GM18517 (cell line): ENCODE data around the gene ARID3B.
"Not testable (repeated sequence)": the region's sequence is repeated elsewhere in the genome, so short reads cannot be mapped to it uniquely, and the experiment has no call there.

Experiments
- ATAC-seq: cut with Tn5 transposase; IDR thresholded peaks from one replicate; pipeline ENCODE4 v1.9.1; 2021; ENCODE audit warnings: mild to moderate bottlenecking, moderate library complexity; ENCODE audit not compliant: unreplicated experiment

The ARID3B gene

GRCh38 chr15:74618841-74619596 lies 78.0 kb downstream of the ARID3B start:
- no peak for ATAC-seq

DNA sequence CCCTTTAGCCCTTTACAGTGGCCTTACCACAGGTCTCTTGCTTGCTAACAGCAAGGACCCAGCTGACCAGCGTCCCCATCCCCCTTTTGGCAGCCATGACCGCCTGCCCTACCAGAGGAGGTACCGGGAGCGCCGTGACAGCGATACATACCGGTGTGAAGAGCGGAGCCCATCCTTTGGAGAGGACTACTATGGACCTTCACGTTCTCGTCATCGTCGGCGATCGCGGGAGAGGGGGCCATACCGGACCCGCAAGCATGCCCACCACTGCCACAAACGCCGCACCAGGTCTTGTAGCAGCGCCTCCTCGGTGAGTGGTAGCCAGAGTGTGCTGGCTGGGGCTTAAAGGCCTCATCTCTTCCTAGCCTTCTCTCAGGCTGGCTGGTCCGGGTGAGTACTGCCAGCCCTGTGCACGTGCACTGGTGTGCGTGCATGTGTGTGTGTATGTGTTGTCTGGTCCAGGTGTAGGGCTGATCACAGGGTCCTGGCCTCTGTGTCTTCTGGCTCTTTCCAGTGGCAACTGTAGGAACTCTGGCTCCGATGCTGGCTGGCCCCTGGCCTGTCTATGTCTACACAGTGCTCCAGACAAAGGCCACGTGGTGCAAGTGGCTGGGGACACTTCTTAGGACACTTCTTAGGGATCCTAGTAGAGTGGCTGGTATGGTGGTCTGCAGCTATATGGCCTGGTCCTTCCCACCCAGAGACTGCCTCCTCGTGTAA lies 79.1 kb downstream of the ARID3B start:
- no peak for ATAC-seq

GRCh38 chr15:74620636-74621545 lies 79.9 kb downstream of the ARID3B start:
- ATAC-seq, result no peak

GRCh38 chr15:74621546-74621920 lies 80.5 kb downstream of the ARID3B start:
- ATAC-seq, result no peak

DNA sequence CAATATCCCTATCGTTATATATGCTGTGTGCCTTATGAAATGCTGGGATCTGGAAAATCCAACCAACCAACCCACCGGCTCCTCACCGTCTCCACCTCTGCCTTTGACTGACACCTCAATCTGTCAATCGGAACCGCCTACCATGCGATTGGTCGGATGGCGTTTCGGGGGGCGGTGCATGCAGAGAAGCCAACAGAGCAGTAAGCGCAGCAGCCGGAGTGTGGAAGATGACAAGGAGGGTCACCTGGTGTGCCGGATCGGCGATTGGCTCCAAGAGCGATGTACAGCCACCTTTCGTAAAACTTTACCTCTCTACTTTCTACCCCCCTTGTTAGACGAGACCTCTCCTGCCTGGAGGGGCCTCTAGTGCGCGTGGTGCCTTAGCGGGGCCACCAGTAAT lies 80.9 kb downstream of the ARID3B start:
- no peak for ATAC-seq

DNA sequence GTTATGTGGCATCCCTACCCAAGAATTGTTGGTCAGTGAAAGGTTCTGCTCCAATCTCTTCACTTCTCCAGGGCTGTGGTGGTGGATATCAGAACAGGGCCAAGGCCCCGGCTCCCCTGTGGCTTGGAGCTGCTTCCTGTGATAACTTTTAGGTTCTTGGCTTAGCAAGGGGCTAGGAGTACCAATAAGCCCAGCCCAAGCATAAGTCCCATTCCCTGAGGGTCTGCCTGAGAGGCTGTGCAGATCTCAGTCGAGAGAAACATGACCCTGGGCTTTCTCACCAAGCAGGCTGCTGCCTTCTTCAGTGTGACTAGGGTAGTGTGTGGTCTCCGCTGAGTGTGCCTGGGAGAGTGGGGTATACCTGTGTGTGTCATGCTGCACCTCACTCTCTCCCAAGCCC lies 81.7 kb downstream of the ARID3B start:
- no peak for ATAC-seq

DNA sequence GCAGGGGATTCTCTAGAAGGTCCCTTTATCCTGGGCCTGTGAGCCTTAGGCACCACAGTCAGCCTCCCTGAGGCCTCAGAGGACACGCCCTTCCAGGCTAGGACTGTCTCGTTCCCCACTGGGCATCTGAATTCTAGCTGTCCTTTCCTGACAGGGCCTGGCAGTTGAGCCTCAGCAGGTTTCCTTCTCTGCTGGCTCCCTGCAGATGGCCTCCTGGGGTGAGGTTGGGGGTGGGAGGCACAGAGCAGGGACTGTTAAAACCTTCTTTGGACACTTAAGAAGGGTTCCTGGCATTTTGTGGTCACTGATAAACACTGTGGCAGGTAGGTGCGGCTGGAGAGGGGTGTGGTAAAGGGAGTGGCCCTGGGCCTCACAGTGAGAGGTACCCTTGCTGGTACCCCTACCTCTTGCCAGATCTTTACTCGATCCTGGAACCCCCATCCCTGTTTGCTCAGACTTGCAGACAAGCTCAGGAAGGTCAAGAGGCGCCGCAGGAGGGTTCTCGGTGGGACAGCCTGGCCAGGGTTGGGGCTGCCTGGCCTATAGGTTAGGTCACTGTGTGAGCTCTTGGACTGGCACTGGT lies 83.1 kb downstream of the ARID3B start:
- ATAC-seq, result no peak

- no peak for ATAC-seq
These were observed 84.7 kb downstream of the ARID3B start for GRCh38 chr15:74625693-74626092.

- no peak for ATAC-seq
These were observed 85.3 kb downstream of the ARID3B start for GRCh38 chr15:74626336-74626735.

- no peak for ATAC-seq
These were observed 86.0 kb downstream of the ARID3B start for GRCh38 chr15:74626752-74627692.

DNA sequence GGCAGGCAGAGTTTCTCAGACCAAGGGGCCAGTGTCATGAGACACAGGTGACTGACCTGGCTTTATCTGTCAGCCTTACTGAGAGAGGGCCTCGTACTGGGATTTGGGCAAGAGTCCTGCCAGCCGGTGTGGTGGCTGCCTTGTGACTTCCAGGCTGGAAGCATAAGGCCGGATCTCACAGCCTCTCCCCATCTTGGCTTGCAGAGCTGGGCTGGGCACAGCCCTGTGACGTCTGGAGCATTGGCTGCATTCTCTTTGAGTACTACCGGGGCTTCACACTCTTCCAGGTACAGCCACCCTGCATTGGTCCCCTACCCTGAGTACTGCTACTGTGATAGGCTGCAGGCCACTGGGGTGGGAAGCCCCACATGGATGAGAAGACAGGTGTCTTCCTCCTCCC lies 86.7 kb downstream of the ARID3B start:
- no peak for ATAC-seq

- ATAC-seq, result no peak
These were observed 87.2 kb downstream of the ARID3B start for GRCh38 chr15:74628199-74628598.

DNA sequence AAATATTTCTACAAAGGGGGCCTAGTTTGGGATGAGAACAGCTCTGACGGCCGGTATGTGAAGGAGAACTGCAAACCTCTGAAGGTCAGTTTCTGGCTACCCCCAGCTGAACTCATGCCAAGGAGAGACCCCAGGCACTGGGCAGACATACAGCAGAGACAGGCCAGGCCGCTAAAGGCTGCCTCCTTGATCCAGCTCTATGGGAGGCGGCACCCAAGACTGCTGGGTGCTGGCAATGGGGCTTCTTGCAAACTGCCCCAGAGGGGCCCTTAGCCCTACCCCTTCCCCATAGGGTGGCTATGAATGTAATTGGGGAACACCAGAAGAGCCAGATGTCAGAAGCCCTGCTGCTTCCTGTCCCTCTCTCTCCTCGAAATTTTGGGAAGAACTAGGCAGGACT lies 87.9 kb downstream of the ARID3B start:
- ATAC-seq, result no peak

DNA sequence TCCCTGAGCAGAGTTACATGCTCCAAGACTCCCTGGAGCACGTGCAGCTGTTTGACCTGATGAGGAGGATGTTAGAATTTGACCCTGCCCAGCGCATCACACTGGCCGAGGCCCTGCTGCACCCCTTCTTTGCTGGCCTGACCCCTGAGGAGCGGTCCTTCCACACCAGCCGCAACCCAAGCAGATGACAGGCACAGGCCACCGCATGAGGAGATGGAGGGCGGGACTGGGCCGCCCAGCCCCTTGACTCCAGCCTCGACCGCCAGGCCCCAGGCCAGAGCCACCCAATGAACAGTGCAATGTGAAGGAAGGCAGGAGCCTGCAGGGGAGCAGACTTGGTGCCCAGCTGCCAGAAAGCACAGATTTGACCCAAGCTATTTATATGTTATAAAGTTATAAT lies 88.7 kb downstream of the ARID3B start:
- ATAC-seq, result not testable (repeated sequence)

DNA sequence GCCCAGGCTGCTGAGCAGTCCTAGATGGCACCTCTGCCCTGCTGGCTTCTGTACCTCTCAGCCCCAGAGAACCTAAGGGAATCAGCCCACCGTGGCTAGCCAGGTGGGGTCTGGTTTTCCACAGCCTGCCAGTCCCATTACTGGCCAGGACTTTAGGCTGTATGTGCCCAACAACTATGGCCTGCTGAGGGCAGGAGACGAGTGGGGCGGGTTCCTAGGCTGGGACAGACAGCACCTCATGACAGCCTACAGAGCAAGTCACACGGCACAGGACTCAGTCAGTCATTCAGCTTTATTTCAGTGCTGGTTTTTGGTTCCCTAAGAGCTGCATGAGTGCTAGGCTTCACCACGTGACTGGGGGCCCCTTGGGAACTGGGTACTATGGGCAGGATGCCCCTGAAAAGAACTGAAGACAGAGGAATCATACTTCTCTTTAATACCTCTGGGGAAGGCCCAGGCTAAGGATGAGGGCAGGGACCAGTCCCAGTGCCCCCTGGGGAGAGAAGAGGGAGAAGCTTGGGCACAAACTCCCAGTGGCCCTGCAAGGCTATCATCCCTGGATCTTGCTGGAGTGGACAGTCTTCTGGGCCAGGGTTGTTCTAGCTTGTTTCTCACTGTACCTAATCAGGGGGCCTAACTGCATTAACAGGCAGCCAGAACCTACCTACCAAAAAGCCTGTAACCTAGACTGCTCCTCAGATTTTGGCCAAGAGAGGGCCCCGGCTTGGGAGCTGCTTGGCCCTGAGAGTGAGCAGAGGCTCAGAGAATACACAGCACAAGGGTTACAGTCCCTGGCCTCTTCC lies 89.5 kb downstream of the ARID3B start:
- ATAC-seq, result no peak

- ATAC-seq, result no peak
These were observed 90.0 kb downstream of the ARID3B start for GRCh38 chr15:74631087-74631385.

GRCh38 chr15:74631408-74631807 lies 90.4 kb downstream of the ARID3B start:
- no peak for ATAC-seq

- no peak for ATAC-seq
These were observed 91.0 kb downstream of the ARID3B start for GRCh38 chr15:74631935-74632560.

- ATAC-seq, result no peak
These were observed 91.6 kb downstream of the ARID3B start for GRCh38 chr15:74632601-74633000.
